Uterus (tissue), 4 donors: ENCODE results near the gene ATOSA. TPM values are rescaled to one million over a fixed set of nuclear protein-coding genes. Genes with fewer than 3 reads are reported as not detected.

ENCODE experiments used
- DNase-seq, 2 donors: peaks; one replicate each; pipeline ENCODE4 v3.0.0-alpha.2; 2019 to 2020
- H3K27ac ChIP-seq, 2 donors: fragments of 200-600 bp; sonication (generic); 1 replicate in 1 of 2; 2 replicates in 1 of 2; pipeline ENCODE4 v1.5.1; 2016 to 2018
- H3K27me3 ChIP-seq, 2 donors: fragments of 200-600 bp; sonication (generic); one replicate each; pipeline ENCODE4 v1.5.1; 2018 to 2019; ENCODE audit warnings: control low read depth in 1 of 2
- H3K36me3 ChIP-seq, 2 donors: fragments of 200-600 bp; sonication (generic); one replicate each; pipeline ENCODE4 v1.5.1; 2019; ENCODE audit warnings: control low read depth in 1 of 2
- H3K4me1 ChIP-seq, 2 donors: fragments of 200-600 bp; sonication (generic); one replicate each; pipeline ENCODE4 v1.5.1; 2018 to 2019; ENCODE audit warnings: control low read depth in 1 of 2
- H3K4me3 ChIP-seq, 2 donors: fragments of 200-600 bp; sonication (generic); 1 replicate in 1 of 2; 2 replicates in 1 of 2; pipeline ENCODE4 v1.5.1; 2018 to 2019; ENCODE audit warnings: mild to moderate bottlenecking in 1 of 2
- H3K9me3 ChIP-seq, 2 donors: fragments of 200-600 bp; sonication (generic); one replicate each; pipeline ENCODE4 v1.5.1; 2019; ENCODE audit warnings: control low read depth in 1 of 2
- CTCF ChIP-seq, 4 experiments: fragments of 200-600 bp in 2 of 4; fragments of 450-650 bp in 2 of 4; sonication (generic) in 2 of 4; IDR thresholded peaks; one replicate each; pipeline ENCODE4 v1.5.1; 2016 to 2019; ENCODE audit warnings: antibody characterized with exemption in 4 of 4, mild to moderate bottlenecking in 2 of 4, moderate library complexity in 1 of 4
- POLR2A ChIP-seq, 2 donors: fragments of 450-650 bp; IDR thresholded peaks; one replicate each; pipeline ENCODE4 v1.6.1; 2016; ENCODE audit warnings: antibody characterized with exemption in 2 of 2, mild to moderate bottlenecking in 1 of 2, moderate library complexity in 1 of 2
- intact Hi-C: fragments of 100-400 bp; cut with DNase I; formaldehyde crosslinking; loops from one replicate; pipeline ENCODE4 v1.15.1; 2023; ENCODE audit warnings: low total_unique reads
- total RNA-seq, 4 donors: library from RNA; depleted of rRNA in 3 of 4; stranded (reverse); fragments of >200 nt in 3 of 4; gene quantifications; one replicate each; pipeline versions ENCODE4 v1.1.0 to v1.2.4, GENCODE V29; 2014 to 2023
- donor health status: DM: yes; HTN: yes; CAD: no.

The ATOSA gene
- total RNA-seq, 4 donors from 2014 or later: 45.0 to 114 (median 78.9) TPM

GRCh38 chr15:52717924-52718323 is 38.7 kb upstream of the ATOSA start:
- Histone ChIP-seq H3K4me1 (no peaks in the 10 kb centered on the region), H3K9me3 (no peaks in the 10 kb centered on the region), H3K4me3 (no peak overlapping the region), H3K36me3 (no peaks in the 10 kb centered on the region), H3K27ac (no peak overlapping the region), H3K27me3 (no peaks in the 10 kb centered on the region)
- DNase-seq: no peak
- TF ChIP-seq POLR2A (IDR thresholded peaks at IDR 0.05): no peak
- no peak for TF ChIP-seq CTCF (IDR thresholded peaks at IDR 0.05)
- intact Hi-C loops: no loop called here

GRCh38 chr15:52717481-52717880 is 38.3 kb upstream of the ATOSA start:
- no peak overlapping the region for H3K4me3 ChIP-seq
- no peak for TF ChIP-seq CTCF (IDR thresholded peaks at IDR 0.05)
- no peak for TF ChIP-seq POLR2A (IDR thresholded peaks at IDR 0.05)
- H3K36me3 ChIP-seq: no peaks in the 10 kb centered on the region
- H3K27ac ChIP-seq: no peak overlapping the region
- DNase-seq: no peak
- H3K4me1 ChIP-seq: no peaks in the 10 kb centered on the region
- intact Hi-C loops: no loop called here
- H3K9me3 ChIP-seq: no peaks in the 10 kb centered on the region
- H3K27me3 ChIP-seq: no peaks in the 10 kb centered on the region

- no peak for DNase-seq
- H3K4me3 ChIP-seq: no peak overlapping the region
- no peak for TF ChIP-seq CTCF (IDR thresholded peaks at IDR 0.05)
- no peak for TF ChIP-seq POLR2A (IDR thresholded peaks at IDR 0.05)
- no peaks in the 10 kb centered on the region for H3K9me3 ChIP-seq
- no peaks in the 10 kb centered on the region for H3K4me1 ChIP-seq
- intact Hi-C loops: no loop called here
- no peaks in the 10 kb centered on the region for H3K36me3 ChIP-seq
- H3K27ac ChIP-seq: no peak overlapping the region
- no peaks in the 10 kb centered on the region for H3K27me3 ChIP-seq
Measured at GRCh38 chr15:52716536-52716935, 37.3 kb upstream of the ATOSA start.

GRCh38 chr15:52715411-52715810 is 36.2 kb upstream of the ATOSA start:
- Histone ChIP-seq H3K27ac (no peak overlapping the region), H3K36me3 (no peaks in the 10 kb centered on the region), H3K9me3 (no peaks in the 10 kb centered on the region), H3K4me1 (no peaks in the 10 kb centered on the region), H3K27me3 (no peaks in the 10 kb centered on the region), H3K4me3 (no peak overlapping the region)
- intact Hi-C loops: no loop called here
- no peak for TF ChIP-seq CTCF (IDR thresholded peaks at IDR 0.05)
- no peak for TF ChIP-seq POLR2A (IDR thresholded peaks at IDR 0.05)
- DNase-seq: no peak

- Histone ChIP-seq H3K4me1 (no peaks in the 10 kb centered on the region), H3K4me3 (no peak overlapping the region), H3K27me3 (no peaks in the 10 kb centered on the region), H3K27ac (no peak overlapping the region), H3K36me3 (no peaks in the 10 kb centered on the region), H3K9me3 (no peaks in the 10 kb centered on the region)
- intact Hi-C loops: no loop called here
- TF ChIP-seq POLR2A (IDR thresholded peaks at IDR 0.05) (no peak), CTCF (IDR thresholded peaks at IDR 0.05) (no peak)
- no peak for DNase-seq
Measured at GRCh38 chr15:52714968-52715367, 35.8 kb upstream of the ATOSA start.
